Measurements from ENCODE around the gene RHOH.

Gene RHOH

GRCh38 chr4:40238700-40239548 lies 42.1 kb downstream of the RHOH start:
- H3K9me3 ChIP-seq (ENCODE audit: severe bottlenecking): no peaks in the 10 kb centered on the region
- TF ChIP-seq CTCF (IDR thresholded peaks at IDR 0.05; ENCODE audit: poor library complexity, severe bottlenecking): no peak
- no peak overlapping the region for H3K4me3 ChIP-seq (ENCODE audit: severe bottlenecking)
- no peaks in the 10 kb centered on the region for H3K27me3 ChIP-seq (ENCODE audit: insufficient read depth, poor library complexity, severe bottlenecking)
- DNase-seq (ENCODE audit: low spot score) (no peak), ATAC-seq (ENCODE audit: low read depth) (no peak)
- H3K27ac ChIP-seq (ENCODE audit: poor library complexity, severe bottlenecking): no peak overlapping the region
- no peaks in the 10 kb centered on the region for H3K4me1 ChIP-seq (ENCODE audit: insufficient read depth, poor library complexity, severe bottlenecking)
- H3K36me3 ChIP-seq (ENCODE audit: low read depth): no peaks in the 10 kb centered on the region

GRCh38 chr4:40240040-40240653 lies 43.3 kb downstream of the RHOH start:
- ATAC-seq (ENCODE audit: low read depth) (no peak; the same call in 2 of the 3 replicates), DNase-seq (ENCODE audit: low spot score) (no peak)
- TF ChIP-seq CTCF (IDR thresholded peaks at IDR 0.05; ENCODE audit: poor library complexity, severe bottlenecking): no peak
- H3K36me3 ChIP-seq (ENCODE audit: low read depth): no peaks in the 10 kb centered on the region
- H3K4me3 ChIP-seq (ENCODE audit: severe bottlenecking): no peak overlapping the region
- H3K9me3 ChIP-seq (ENCODE audit: severe bottlenecking): no peaks in the 10 kb centered on the region
- no peaks in the 10 kb centered on the region for H3K4me1 ChIP-seq (ENCODE audit: insufficient read depth, poor library complexity, severe bottlenecking)
- no peaks in the 10 kb centered on the region for H3K27me3 ChIP-seq (ENCODE audit: insufficient read depth, poor library complexity, severe bottlenecking)
- H3K27ac ChIP-seq (ENCODE audit: poor library complexity, severe bottlenecking): no peak overlapping the region

GRCh38 chr4:40241026-40241425 lies 44.2 kb downstream of the RHOH start:
- Histone ChIP-seq H3K27ac (ENCODE audit: poor library complexity, severe bottlenecking) (no peak overlapping the region), H3K4me1 (ENCODE audit: insufficient read depth, poor library complexity, severe bottlenecking) (no peaks in the 10 kb centered on the region), H3K36me3 (ENCODE audit: low read depth) (no peaks in the 10 kb centered on the region)

GRCh38 chr4:40241941-40242340 lies 45.1 kb downstream of the RHOH start:
- TF ChIP-seq CTCF (IDR thresholded peaks at IDR 0.05; ENCODE audit: poor library complexity, severe bottlenecking): no peak
- Histone ChIP-seq H3K4me1 (ENCODE audit: insufficient read depth, poor library complexity, severe bottlenecking) (no peaks in the 10 kb centered on the region), H3K9me3 (ENCODE audit: severe bottlenecking) (no peaks in the 10 kb centered on the region), H3K4me3 (ENCODE audit: severe bottlenecking) (no peak overlapping the region), H3K27ac (ENCODE audit: poor library complexity, severe bottlenecking) (no peak overlapping the region), H3K36me3 (ENCODE audit: low read depth) (no peaks in the 10 kb centered on the region), H3K27me3 (ENCODE audit: insufficient read depth, poor library complexity, severe bottlenecking) (no peaks in the 10 kb centered on the region)
- DNase-seq (ENCODE audit: low spot score) (no peak), ATAC-seq (ENCODE audit: low read depth) (no peak)

More at GRCh38 chr4:40241026-40241425, 44.2 kb downstream of the RHOH start:
- ATAC-seq (ENCODE audit: low read depth): no peak
- no peaks in the 10 kb centered on the region for H3K27me3 ChIP-seq (ENCODE audit: insufficient read depth, poor library complexity, severe bottlenecking)
- H3K4me3 ChIP-seq (ENCODE audit: severe bottlenecking): no peak overlapping the region
- TF ChIP-seq CTCF (IDR thresholded peaks at IDR 0.05; ENCODE audit: poor library complexity, severe bottlenecking): no peak
- DNase-seq (ENCODE audit: low spot score): no peak
- no peaks in the 10 kb centered on the region for H3K9me3 ChIP-seq (ENCODE audit: severe bottlenecking)
